GM19025 (cell line): ENCODE measurements around the gene BLID.

Experiments
- ATAC-seq: cut with Tn5 transposase; IDR thresholded peaks from one replicate; pipeline ENCODE4 v1.9.1; 2021; ENCODE audit warnings: mild to moderate bottlenecking, low read depth, moderate library complexity; ENCODE audit not compliant: unreplicated experiment

BLID gene

GRCh38 chr11:122108192-122108799 lies 7.7 kb downstream of the BLID start:
- ATAC-seq = no peak

- ATAC-seq = no peak
These were observed 8.4 kb downstream of the BLID start for GRCh38 chr11:122107566-122107965.

DNA sequence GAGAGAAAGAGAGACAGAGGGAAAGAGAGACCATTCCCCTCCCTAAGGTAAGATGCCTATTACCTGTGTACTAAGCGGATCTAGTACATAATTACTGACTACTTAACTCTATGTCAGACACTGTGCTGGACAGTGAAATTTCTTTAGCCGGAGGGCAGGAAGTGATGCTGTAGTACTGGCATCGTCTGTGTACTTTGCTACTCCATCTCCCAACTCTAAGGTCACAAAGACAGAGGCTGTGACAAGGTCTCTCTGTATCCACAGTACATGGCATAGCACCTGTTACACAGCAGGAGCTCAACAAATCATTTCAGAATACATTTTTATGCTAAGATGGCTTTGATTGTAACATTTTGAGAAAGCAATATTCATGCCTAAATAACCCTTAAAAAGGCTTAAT lies 9.0 kb downstream of the BLID start:
- no peak for ATAC-seq

DNA sequence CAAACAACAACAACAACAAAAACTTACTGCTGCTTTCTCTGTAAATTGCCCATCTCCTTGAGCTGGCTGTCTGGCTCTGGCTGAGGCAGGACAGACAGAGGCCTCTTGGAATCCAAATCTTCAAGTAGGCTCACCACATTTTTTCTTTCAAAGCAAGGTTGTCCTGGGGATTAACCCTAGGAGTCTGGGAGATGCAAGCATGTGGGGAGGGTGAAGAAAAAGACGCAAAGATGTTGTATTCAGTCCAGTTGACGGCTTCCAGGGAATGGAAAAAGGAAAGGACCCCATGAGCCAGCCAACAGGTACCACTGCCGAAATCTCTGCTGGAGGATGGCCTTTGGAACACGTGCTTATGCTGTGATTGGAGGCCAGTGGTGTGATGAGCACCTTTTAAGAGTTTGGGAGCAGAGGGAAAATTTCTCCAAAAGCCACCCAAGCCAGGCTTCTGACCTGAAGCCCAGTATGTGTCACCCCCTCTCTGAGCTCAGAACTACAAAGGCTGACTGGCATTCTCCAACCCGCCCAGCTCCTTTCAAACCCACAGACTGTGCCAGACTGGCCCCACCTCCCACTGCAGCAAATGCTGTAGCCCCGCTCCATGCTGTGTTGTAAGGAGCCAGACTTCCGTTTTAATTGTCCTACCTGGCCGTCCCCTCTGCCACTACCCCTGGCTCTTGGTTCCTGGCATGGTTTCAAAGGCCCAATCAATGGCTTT lies 10.8 kb downstream of the BLID start:
- no peak for ATAC-seq

- ATAC-seq = no peak
These were observed 11.7 kb downstream of the BLID start for GRCh38 chr11:122104341-122104740.

DNA sequence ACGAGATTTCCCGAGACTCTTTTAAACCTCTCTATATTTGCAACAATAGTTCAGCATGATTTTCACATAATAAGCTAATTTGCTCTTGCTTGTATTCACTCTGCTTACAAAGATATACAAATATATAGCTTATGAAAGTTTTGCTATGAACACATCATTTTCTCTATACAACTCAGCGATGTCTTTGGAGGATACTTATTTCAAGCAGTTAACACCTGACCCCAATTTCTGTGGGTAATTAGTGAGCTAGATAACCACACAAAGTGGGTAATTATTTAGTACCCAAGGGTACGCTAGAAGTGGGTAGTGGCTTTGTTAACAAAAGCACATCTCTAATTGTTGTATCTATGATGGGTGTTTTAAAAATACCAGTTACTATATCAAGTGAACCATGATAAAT lies 12.3 kb downstream of the BLID start:
- no peak for ATAC-seq

- ATAC-seq = no peak
These were observed 12.7 kb downstream of the BLID start for GRCh38 chr11:122103321-122103720.

DNA sequence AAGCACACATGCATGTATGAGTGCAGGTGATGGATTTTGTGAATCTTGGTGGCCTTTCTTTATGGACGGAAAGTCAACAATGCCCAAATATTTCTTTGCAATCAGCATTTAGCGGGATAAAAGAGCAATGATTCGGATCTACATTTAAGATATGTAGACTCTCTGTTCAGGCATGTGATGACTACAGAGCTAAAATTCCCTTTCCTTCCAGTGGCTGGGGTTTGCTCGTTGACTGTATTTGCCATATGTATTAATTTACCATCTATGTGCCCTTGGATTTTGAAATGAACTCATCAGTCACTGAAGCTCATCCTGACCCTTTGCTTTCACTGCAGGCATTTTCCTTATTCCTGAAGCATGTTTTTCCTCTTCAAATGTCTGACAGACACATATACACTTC lies 13.6 kb downstream of the BLID start:
- no peak for ATAC-seq

DNA sequence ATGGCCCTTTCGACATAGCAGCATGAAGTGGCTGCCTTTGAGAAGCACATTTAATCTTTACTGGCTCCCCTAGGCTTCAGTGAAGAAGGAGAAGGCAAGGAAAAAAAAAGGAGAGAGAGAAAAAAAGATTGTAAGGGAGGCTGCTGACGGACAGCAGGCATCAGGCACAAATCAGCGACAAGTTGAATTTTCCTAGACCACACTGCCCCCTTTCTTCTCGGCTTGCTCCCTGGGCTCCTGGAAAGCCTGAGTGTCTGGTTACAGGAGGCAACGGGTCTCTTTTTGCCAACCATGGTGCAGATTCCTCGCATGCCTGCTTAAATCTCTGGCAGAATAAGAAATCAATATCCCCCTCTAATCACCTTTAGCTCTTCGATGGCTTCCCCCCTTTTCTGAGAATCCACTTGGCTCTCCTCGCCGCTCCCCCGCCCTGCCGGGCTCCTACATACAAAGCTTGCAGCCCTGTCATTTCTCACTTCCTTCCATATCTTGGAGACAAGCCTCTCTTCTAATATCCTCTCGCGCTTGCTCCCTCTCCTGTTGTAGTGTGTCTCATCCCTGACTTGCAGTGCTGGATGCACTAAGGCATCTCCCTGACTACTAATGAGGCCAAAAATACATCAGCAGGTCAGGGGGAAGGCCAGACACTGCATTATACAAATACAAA lies 14.3 kb downstream of the BLID start:
- ATAC-seq = no peak

GRCh38 chr11:122100756-122101080 lies 15.3 kb downstream of the BLID start:
- ATAC-seq = no peak

DNA sequence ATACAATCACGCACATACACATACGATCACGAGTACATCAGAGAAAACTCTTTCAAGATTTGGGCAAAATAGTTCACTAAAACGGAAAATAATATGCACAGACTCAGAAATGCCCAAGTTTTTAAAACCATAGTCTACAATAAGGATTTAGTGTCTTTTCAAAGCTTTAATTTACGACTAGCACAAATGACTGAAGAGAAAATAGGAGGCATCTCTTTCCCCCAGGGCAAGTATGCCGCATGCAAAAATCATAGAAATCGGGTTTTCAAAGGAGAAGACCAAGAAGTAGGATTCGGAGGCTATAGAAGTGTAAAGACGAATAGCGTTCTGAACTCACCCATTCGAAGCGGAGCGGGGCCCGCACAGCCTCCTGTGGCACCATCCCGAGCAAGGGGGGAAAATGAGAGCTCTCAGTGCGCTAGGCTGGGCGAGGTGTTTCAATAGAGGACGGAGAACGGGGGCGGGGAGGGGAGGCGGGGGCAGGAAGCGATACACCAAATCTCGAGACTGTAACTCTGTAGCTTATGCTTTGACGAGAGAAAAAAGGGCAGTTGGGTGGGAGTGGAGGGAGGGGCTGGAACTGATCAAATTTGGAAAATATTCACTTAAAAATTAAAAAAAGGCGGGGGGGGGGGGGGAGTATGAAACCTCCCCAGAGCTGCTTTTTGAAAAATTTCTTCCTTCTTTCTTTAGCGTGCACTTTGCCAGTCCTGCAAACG lies 15.8 kb downstream of the BLID start:
- ATAC-seq = no peak

DNA sequence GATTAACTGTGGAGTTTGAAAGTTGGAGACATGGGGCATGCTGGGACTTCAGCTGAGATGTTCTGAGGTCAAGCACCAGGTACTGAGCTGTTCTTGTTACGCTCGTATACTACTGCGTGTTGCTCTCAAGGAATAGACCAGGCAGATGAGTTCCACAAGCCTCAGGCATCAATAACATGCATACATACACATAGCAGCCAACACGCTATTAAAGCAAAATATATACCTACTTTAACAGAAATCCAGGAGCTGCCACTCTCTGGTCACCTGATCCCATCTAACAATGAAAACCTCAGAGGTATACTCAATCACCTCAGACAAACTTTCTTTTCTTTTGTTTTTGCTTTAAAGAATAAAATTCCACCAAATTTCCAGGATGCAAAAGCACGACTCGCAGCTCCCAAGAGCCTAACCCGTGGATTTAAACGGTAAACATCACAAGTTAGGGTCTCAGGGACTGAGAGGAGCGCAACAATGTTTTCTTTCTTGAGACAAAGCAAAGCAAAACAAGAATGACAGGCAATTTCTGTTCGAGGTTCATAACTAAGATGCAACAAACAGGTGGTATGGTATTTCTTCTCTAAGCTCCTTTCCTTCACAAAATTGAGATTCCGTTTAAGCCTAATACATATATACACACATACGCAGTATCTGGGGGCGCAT lies 16.5 kb downstream of the BLID start:
- ATAC-seq = no peak

DNA sequence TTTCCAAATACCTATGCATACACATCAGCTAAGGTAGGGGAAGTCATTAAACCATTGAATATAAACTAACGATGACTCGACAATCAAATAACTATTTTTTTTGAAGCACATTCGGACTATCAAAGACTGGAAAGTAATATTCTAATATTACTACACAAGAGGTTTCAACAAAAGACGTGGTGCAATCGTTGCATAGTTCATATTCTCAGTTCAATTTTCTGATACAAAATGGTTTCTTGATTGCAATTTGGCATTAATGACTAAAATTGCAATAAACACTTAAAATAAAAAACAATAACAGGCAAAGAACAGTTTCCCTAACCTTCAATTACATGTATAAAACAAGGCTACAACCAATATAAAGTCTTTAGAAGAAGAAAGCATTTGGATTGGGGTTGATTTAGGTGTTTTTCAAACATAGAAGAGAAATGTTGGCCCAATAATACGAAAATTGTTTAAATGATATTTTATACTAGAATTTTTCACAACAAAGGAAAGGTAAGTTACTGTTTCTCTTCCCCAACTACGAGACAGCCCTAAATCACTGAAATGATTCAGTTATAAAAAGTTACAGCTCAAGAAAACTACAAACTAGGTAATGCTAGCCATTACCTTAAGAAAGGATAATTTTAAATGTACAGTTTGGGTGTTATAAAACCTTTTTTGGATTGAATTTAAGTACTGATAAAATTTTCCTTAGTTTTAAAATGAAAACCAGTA lies 17.6 kb downstream of the BLID start:
- ATAC-seq = no peak

- ATAC-seq = no peak
These were observed 18.5 kb downstream of the BLID start for GRCh38 chr11:122097419-122098001.

DNA sequence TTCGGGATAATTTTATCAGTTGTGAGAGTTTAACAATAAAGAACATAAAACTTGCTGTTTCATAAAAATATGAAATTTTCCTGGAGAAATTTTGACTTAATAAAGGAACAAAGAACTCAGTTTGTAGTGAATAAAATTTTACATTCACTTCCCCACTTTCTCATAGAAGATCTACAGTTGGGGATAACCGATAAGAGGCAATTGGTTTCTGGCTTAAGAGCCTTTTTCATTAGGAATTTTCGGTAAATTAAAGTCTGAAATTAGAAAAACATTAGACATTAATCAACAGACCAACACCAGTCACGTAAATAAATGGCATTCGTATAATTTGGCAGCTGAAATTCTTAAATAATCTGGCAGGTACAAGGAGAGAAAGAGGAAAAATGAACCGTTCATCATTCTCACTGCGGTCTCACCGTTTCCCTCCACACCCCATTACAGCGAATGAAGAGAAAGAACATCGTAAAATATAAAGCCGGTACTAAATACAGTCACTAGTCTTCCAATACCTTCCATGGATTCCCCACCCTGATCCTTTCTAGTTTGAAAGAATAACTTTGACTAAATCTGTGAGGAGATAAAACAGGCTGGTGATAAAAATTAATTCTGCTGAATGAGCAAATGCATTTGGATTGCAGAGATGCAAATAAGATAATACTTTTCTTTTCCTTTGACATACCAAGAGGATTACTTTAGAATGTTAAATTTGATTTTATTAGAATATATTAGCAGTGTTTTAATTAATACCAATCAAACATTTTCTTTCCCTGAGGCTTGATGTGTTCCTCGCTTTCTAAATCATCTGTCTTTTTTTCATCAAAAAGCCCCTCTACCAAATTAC lies 19.5 kb downstream of the BLID start:
- ATAC-seq = no peak

DNA sequence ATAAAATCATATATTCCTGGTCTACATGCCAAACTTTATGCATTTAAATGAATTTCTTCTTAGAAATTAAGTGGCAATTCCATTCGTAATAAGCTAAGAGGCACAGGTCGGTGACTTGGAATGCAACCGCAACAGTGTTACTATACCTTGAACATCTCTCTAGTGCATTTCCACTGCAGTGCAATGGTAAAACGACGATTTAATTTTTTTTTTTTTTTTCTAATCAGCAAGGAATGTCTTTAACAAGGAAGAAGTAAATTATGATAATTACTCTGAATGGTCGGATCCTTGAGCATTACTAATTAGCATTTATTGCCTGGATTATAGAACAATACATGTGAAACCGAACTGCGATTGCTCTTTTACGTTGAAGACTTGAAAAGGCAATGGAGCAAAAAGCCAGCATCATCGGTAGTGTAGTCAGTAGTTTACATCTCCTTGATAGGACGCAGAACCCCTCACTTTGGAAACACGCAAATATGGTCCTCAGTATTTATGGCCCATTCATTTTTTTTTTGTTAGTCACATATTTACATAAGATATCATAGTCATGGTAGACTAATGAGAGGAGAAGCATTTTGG lies 20.2 kb downstream of the BLID start:
- no peak for ATAC-seq

- no peak for ATAC-seq
These were observed 21.2 kb downstream of the BLID start for GRCh38 chr11:122094836-122095235.

GRCh38 chr11:122093731-122094275 lies 22.2 kb downstream of the BLID start:
- ATAC-seq = no peak
